ENCODE measurements around the gene PPP1R14C.

GRCh38 chr6:150253489-150253888 lies 110.6 kb downstream of the PPP1R14C start:
- TF ChIP-seq, protein P1, sequence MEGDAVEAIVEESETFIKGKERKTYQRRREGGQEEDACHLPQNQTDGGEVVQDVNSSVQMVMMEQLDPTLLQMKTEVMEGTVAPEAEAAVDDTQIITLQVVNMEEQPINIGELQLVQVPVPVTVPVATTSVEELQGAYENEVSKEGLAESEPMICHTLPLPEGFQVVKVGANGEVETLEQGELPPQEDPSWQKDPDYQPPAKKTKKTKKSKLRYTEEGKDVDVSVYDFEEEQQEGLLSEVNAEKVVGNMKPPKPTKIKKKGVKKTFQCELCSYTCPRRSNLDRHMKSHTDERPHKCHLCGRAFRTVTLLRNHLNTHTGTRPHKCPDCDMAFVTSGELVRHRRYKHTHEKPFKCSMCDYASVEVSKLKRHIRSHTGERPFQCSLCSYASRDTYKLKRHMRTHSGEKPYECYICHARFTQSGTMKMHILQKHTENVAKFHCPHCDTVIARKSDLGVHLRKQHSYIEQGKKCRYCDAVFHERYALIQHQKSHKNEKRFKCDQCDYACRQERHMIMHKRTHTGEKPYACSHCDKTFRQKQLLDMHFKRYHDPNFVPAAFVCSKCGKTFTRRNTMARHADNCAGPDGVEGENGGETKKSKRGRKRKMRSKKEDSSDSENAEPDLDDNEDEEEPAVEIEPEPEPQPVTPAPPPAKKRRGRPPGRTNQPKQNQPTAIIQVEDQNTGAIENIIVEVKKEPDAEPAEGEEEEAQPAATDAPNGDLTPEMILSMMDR (IDR thresholded peaks at IDR 0.05; ENCODE audit: low read depth, low read length): no peak
- no peak for TF ChIP-seq EZH2phosphoT487 (IDR thresholded peaks at IDR 0.05; ENCODE audit: low read depth)

Measured in OCI-LY3 (cell line).